Mammary epithelial cell (primary cell): ENCODE measurements around the gene CPNE4.

Experiments
- EZH2 ChIP-seq: IDR thresholded peaks from 2 replicates; pipeline ENCODE4 v1.6.1; 2012; ENCODE audit warnings: low read length, inconsistent platforms, borderline replicate concordance
- TF ChIP-seq, protein P1 (sequence below), 2 donors: IDR thresholded peaks in 1 of 2; conservative IDR thresholded peaks in 1 of 2; 2 replicates each; pipeline ENCODE4 v1.5.1; 2011 to 2012; ENCODE audit warnings: inconsistent platforms in 2 of 2, low read length in 2 of 2, mild to moderate bottlenecking in 2 of 2, control low read depth in 1 of 2, low read depth in 1 of 2; ENCODE audit not compliant: insufficient read depth in 1 of 2; ENCODE audit errors: extremely low read depth in 1 of 2

DNA sequence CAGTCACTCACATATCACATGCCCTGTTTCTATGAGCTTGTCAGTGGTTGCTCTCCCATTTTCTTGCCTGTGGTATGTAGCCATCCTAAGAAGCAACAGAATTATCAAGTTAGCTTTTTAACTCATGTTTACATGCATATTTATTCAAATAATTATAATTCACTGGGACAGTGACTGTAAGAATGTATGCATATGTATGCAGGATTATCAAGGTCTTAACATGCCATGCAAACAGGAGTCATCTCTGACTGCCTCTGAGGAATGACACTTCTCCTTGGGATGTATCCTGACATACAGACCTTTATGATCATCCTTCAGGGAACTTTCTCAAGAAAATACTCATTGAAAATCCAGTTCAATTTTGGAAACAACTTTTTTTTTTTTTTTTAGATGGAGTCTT is 240.9 kb downstream of the CPNE4 start:
- TF ChIP-seq, protein P1, sequence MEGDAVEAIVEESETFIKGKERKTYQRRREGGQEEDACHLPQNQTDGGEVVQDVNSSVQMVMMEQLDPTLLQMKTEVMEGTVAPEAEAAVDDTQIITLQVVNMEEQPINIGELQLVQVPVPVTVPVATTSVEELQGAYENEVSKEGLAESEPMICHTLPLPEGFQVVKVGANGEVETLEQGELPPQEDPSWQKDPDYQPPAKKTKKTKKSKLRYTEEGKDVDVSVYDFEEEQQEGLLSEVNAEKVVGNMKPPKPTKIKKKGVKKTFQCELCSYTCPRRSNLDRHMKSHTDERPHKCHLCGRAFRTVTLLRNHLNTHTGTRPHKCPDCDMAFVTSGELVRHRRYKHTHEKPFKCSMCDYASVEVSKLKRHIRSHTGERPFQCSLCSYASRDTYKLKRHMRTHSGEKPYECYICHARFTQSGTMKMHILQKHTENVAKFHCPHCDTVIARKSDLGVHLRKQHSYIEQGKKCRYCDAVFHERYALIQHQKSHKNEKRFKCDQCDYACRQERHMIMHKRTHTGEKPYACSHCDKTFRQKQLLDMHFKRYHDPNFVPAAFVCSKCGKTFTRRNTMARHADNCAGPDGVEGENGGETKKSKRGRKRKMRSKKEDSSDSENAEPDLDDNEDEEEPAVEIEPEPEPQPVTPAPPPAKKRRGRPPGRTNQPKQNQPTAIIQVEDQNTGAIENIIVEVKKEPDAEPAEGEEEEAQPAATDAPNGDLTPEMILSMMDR (conservative IDR thresholded peaks at IDR 0.05 in 1 of 2, IDR thresholded peaks at IDR 0.05 in 1 of 2; ENCODE audit: extremely low read depth in 1 of 2, insufficient read depth in 1 of 2, low read depth in 1 of 2, low read length in 2 of 2) = no peak
- TF ChIP-seq EZH2 = no peak
